K562 (cell line): ENCODE results near the gene CNDP2. TPM values are rescaled to one million over a fixed set of nuclear protein-coding genes. Genes with fewer than 3 reads are reported as not detected.

Experiments
- BACH1 ChIP-seq: fragments of 200-800 bp; sonication (Bioruptor generic); IDR thresholded peaks from 2 replicates; pipeline ENCODE4 v1.6.1; 2016; ENCODE audit warnings: missing genetic modification characterization, missing compliant biosample characterization
- IRF1 ChIP-seq: sonication (generic); formaldehyde crosslinking; IDR thresholded peaks from 2 replicates; pipeline ENCODE4 v1.8.0; 2022; ENCODE audit warnings: missing genetic modification reagents, mild to moderate bottlenecking, borderline replicate concordance
- MGA ChIP-seq: fragments of 450-650 bp; IDR thresholded peaks from 2 replicates; pipeline ENCODE4 v1.6.1; 2016; ENCODE audit warnings: mild to moderate bottlenecking, moderate library complexity
- SLC30A9 ChIP-seq: fragments of 250-450 bp; sonication (Bioruptor Pico); IDR thresholded peaks from 2 replicates; pipeline ENCODE4 v1.8.0; 2022; ENCODE audit warnings: mild to moderate bottlenecking, moderate library complexity
- polyA plus RNA-seq, 8 experiments: library from polyadenylated mRNA; depleted of rRNA in 4 of 8; stranded (reverse) in 5 of 8; unstranded in 3 of 8; fragments of >200 nt; fragmentation: Nextera tagmentation in 2 of 8; fragmentation: Illumina TruSeq in 1 of 8; extraction: Ambion mirVana in 2 of 8; extraction: Trizol in 1 of 8; gene quantifications; 2 replicates each; pipeline versions ENCODE4 v1.2.1 to v1.2.3, GENCODE V29; 2011 to 2014; ENCODE audit warnings: inconsistent platforms in 1 of 8, missing spikeins in 1 of 8
- total RNA-seq, 7 experiments: library from RNA; depleted of rRNA in 6 of 7; stranded (reverse); fragments of >200 nt in 6 of 7; fragmentation: Illumina TruSeq in 2 of 7; extraction: Trizol in 2 of 7; gene quantifications; 2 replicates each; pipeline versions ENCODE4 v1.2.1 to v1.2.3, GENCODE V29; 2011 to 2021; ENCODE audit warnings: low replicate concordance in 1 of 7

The CNDP2 gene
- total and polyA plus RNA-seq, 9 of the 15 experiments (the other 6 are each of a cell fraction or from before 2014, with no cell fraction given), result 34.1 to 128 (median 53.8) TPM

- no peak for TF ChIP-seq MGA
- no peak for TF ChIP-seq BACH1 (tag)
- TF ChIP-seq SLC30A9 (CRISPR knock-in tag), result no peak
- TF ChIP-seq IRF1 (CRISPR knock-in tag), result no peak
Measured at GRCh38 chr18:74550886-74551285, 54.7 kb downstream of the CNDP2 start (continued).
